Measurements from ENCODE around the gene SNCG.
"Not testable (repeated sequence)": the region's sequence is repeated elsewhere in the genome, so short reads cannot be mapped to it uniquely, and the experiment has no call there.

SNCG gene

DNA sequence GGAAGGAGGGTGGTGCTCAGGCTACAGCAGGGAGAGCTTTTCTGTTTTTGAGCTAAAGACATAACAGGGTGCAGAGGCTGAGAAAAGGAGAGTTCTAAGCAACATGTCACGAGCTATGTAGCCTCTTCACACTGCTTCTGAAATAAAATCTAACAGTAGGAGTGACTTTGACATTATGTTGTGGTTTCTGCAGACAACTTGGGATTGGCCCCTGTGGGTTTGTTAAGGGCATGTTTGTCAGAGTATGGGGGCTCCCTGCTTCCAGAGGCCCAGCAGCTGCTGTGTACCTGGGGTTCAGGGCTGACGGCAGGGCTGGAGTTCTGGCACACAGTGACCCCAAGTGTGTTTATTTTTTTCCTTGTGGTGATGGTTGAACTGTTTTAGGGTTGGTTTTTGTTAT lies 25.7 kb upstream of the SNCG start:
- TF ChIP-seq, protein P1, sequence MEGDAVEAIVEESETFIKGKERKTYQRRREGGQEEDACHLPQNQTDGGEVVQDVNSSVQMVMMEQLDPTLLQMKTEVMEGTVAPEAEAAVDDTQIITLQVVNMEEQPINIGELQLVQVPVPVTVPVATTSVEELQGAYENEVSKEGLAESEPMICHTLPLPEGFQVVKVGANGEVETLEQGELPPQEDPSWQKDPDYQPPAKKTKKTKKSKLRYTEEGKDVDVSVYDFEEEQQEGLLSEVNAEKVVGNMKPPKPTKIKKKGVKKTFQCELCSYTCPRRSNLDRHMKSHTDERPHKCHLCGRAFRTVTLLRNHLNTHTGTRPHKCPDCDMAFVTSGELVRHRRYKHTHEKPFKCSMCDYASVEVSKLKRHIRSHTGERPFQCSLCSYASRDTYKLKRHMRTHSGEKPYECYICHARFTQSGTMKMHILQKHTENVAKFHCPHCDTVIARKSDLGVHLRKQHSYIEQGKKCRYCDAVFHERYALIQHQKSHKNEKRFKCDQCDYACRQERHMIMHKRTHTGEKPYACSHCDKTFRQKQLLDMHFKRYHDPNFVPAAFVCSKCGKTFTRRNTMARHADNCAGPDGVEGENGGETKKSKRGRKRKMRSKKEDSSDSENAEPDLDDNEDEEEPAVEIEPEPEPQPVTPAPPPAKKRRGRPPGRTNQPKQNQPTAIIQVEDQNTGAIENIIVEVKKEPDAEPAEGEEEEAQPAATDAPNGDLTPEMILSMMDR (conservative IDR thresholded peaks at IDR 0.05; ENCODE audit: low read length): no peak
- DNase-seq (ENCODE audit: low read depth): no peak
- no peak overlapping the region for H3K4me3 ChIP-seq (ENCODE audit: low read length)

DNA sequence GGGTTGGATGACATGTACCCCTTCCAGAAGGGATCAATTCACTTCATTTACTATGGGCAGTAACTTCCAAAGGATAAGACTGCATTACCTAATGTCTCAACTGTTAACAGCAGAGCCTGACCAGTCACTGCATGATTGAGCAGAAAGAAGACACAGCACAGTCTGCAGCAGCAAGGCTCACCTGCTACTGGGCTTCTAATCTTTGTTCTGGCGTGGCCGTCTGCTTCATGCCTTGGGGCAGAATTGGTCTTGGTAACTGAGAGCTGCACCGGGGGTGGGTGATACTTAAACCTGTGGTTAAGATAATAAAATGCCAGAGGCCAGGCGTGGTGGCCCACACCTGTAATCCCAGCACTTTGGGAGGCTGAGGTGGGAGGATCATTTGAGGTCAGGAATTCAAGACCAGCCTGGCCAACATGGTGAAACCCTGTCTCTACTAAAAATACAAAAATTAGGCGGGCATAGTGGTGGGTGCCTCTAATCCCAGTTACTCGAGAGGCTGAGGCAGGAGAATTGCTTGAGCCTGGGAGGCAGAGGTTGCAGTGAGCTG lies 24.2 kb upstream of the SNCG start:
- DNase-seq (ENCODE audit: low read depth); H3K4me3 ChIP-seq (ENCODE audit: low read length): not testable (repeated sequence)

DNA sequence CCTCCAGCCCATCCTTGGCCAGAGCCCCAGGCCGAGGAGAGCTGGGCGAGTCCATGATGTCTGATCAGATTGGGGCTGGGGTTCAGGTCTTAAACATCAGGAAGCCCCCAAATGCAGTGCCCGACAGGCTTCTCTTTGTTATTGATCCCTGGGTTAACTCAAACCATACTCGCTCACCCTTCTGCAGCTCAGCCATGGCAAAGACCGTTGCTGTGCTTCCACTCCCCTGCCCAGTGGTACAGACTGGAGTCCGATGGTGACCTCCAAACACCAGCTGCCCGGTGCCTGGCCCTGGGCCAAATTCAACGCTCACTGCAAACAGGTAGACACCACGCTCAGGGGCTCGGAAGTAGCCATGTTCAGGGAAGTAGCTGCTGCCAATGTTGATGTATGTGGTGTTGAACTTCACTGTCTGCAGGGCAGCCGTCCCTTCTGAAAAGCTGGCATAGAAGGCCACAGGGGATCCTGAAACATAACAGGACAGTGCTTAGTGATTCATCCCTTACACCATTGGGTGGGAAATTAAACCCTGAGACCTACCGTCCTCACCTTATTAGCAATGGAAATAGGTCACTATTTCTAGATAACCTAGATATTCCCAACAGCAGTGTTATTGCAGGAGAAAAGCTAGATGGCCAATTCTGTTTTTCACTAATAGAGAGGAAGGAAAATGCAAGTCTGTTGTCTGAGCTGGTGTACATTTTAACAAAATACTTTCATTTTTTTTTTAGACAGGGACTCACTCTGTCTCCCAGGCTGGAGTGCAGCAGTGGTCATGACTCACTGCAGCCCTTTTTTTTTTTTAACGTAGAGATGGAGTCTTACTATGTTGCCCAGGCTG lies 21.5 kb upstream of the SNCG start:
- TF ChIP-seq, protein P1 (conservative IDR thresholded peaks at IDR 0.05; ENCODE audit: low read length): no peak
- H3K4me3 ChIP-seq (ENCODE audit: low read length): no peak overlapping the region
- peak; percentile 57 for DNase-seq (ENCODE audit: low read depth)

DNA sequence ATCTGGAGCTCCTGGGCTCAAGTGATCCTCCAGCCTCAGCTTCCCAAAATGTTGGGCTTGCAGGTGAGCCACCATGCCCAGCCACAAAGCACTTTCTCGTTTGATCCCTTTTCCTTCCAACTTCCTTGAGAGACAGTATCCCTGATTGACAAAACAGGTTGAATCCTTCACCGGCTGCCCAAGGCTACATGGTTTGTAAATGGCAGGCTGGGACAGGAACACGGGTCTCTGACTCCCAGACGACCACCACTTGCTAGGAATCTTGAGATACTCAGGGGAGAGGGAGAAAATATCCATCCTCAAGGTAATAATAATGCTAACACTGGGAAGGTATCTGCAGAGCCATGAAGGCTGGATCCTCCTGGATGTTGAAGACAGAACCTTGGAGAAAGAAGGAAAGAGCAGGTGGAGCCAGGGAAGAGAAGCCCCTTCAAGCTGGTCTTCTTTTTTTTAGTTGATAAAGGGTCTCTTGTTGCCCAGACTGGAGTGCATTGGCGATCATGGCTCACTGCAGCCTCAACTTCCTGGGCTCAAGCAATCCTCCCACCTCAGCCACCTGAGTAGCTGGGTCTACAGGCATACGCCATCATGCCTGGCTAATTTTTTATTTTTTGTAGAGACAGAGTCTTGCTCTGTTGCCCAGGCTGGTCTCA lies 20.8 kb upstream of the SNCG start:
- no peak for DNase-seq (ENCODE audit: low read depth)
- TF ChIP-seq, protein P1 (conservative IDR thresholded peaks at IDR 0.05; ENCODE audit: low read length): no peak
- H3K4me3 ChIP-seq (ENCODE audit: low read length): no peak overlapping the region

DNA sequence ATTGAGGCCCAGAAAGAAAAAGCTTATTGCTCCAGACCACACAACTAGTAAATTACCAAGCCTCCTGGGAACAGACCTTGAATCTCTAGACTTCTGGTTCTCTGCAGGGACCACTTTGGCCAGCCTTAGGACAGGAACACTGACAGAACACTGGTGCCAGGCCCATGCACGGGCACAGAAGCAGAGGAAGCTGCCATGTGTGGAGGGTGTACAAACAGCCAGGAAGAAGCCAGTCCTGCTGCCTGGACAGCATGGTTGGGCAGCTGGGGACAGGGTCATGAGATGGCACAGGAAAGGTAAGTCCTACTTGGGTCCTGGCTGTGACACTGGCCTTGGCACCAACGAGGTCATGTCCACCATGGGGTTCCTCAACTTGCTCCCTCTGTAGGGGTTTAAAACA lies 20.1 kb upstream of the SNCG start:
- DNase-seq (ENCODE audit: low read depth): no peak
- no peak overlapping the region for H3K4me3 ChIP-seq (ENCODE audit: low read length)
- TF ChIP-seq, protein P1 (conservative IDR thresholded peaks at IDR 0.05; ENCODE audit: low read length): no peak

DNA sequence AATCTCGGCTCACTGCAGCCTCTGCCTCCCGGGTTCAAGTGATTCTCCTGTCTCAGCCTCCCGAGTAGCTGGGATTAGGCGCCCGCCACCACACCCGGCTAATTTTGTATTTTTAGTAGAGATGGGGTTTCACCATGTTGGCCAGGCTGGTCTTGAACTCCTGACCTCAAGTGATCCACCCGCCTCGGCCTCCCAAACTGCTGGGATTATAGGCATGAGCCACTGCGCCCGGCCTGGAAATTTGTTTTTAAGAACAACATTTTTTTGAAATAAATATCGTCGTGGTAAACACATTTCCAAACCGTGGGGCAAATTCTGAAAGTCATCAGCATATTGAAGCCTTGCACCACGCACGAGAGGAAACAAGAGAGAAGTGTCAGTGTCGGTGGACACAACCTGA lies 18.3 kb upstream of the SNCG start:
- not testable (repeated sequence) for DNase-seq (ENCODE audit: low read depth); H3K4me3 ChIP-seq (ENCODE audit: low read length)

DNA sequence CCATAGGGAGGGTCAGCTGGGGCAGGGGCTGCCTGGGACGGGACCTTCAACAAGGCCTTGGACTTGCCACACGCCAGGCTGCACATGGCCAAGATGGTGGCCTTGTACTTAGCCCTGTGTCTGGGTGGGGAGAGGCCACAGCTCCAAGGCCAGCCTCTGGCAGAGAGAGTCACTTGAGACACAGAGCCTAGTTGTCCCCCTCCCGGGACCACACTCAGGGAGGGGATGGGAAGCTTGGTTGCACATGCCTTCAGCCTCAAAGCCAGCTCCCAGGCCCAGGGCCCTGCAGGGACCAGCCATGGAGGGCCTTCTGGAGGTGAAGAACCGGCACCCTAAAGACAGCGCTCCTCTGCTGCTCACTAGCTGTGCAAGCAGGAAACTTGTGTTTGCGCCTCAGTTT lies 17.7 kb upstream of the SNCG start:
- TF ChIP-seq, protein P1 (conservative IDR thresholded peaks at IDR 0.05; ENCODE audit: low read length): no peak
- no peak for DNase-seq (ENCODE audit: low read depth)

DNA sequence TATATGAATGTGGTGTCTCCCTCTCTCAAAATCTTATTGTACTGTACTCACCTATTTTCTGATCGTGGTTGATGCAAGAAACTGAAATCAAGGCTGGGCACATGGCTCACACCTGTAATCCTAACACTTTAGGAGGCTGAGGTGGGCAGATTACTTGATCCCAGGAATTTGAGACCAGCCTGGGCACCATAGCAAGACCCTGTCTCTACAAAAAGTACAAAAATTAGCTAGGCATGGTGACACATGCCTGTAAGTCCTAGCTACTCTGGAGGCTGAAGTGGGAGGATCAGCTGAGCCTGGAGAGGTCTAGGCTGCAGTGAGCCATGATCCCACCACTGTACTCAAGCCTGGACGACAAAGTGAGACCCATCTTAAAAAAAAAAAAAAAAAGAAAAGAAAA lies 17.0 kb upstream of the SNCG start:
- no peak overlapping the region for H3K4me3 ChIP-seq (ENCODE audit: low read length)
- no peak for DNase-seq (ENCODE audit: low read depth)
- TF ChIP-seq, protein P1 (conservative IDR thresholded peaks at IDR 0.05; ENCODE audit: low read length): no peak

More for the DNA sequence above, 17.7 kb upstream of the SNCG start:
- no peak overlapping the region for H3K4me3 ChIP-seq (ENCODE audit: low read length)

Measured in AG10803 (cell line).